ENCODE results near the gene CBFA2T2.
"Not testable (repeated sequence)": the region's sequence is repeated elsewhere in the genome, so short reads cannot be mapped to it uniquely, and the experiment has no call there.

Gene CBFA2T2

GRCh38 chr20:33553516-33553915, 63.6 kb downstream of the CBFA2T2 start:
- DNase-seq: no peak

DNA sequence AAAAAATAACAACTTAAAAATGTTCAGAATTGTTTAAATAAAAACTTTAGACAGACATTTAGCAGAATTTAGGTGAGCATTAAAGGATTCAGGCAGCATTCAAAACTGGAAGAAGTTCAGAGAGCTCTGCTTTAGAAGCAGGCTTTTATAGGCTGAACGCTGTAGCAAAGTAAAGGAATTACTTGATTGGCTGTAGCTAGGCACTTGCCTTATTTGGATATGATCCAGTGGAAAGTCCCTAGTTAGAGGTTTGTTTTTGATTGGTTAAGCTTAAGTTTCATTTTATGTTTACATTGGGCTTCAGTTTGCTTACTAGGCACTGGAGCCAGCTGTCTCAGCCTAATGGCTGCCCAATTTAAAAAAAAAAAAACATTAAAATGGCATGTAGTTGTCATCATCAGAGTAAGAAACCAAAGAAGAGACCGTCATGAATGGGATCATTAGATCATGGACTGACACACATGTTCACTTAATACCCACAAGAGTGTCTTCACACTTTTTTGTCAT, 65.1 kb downstream of the CBFA2T2 start:
- no peak for DNase-seq

DNA sequence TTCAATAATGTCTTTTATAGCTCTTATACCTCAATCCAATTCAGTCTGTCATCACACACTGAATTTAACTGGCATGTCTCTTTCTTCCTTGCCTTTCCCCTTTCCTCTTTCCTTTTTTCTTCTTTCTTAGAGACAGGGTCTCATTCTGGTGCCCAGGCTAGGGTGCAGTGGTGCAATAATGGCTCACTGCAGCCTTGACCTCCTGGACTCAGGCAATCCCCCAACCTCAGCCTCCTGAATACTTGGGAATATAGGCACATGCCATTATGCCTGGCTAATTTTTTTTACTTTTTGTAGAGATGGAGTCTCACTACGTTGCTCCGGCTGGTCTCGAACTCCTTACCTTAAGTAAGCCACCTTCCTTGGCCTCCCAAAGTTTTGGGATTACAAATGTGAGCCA, 65.9 kb downstream of the CBFA2T2 start:
- DNase-seq: no peak

GRCh38 chr20:33556246-33556645, 66.3 kb downstream of the CBFA2T2 start:
- DNase-seq: no peak

- no peak for DNase-seq
Measured at GRCh38 chr20:33558348-33559144, 68.7 kb downstream of the CBFA2T2 start.

DNA sequence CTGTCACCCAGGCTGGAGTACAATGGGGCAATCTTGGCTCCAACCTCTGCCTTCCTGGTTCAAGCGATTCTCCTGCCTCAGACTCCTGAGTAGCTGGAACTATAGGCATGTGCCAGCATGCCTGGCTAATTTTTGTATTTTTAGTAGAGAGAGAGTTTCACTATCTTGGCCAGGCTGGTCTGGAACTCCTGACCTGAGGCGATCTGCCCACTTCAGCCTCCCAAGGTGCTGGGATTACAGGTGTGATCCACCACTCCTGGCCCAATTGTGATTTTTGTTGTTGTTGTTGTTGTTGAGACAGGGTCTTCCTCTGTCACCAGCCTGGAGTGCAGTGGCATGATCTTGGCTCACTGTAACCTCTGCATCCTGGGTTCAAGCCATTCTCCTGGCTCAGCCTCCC, 69.3 kb downstream of the CBFA2T2 start:
- DNase-seq: no peak

DNA sequence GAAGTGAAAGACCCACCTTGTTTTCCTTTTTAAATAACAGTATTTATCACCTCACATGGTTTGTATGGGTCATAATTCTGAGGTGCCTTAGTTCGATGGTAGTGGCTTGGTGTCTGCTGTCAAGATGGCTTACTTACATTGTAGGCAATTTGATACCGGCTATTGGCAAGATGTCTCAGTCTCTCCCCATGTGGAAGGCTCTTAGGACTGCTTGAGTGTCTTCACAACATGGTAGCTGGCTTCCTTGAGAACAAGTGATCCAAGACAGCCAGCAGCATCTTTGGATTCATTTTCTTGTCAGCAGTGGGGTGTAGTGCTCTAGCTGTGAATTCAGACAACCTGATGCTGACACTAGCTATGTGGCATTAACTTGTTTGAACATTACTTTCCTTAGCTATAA, 70.1 kb downstream of the CBFA2T2 start:
- DNase-seq: no peak

DNA sequence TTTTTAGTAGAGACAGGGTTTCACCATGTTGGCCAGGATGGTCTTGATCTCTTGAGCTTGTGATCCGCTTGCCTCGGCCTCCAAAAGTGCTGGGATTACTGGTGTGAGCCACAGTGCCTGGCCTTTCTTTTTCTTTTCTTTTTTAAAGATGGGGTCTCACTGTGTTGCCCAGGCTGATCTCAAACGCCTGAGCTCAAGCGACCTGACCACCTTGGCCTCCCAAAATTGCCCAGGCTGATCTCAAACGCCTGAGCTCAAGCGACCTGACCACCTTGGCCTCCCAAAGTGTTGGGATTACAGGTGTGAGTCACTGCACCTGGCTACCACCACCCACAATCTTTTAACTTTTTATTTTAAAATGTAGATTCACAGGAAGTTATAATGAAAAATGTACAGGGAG, 71.2 kb downstream of the CBFA2T2 start:
- not testable (repeated sequence) for DNase-seq

- DNase-seq: peak; percentile 88
Measured at GRCh38 chr20:33561692-33562601, 72.1 kb downstream of the CBFA2T2 start.

DNA sequence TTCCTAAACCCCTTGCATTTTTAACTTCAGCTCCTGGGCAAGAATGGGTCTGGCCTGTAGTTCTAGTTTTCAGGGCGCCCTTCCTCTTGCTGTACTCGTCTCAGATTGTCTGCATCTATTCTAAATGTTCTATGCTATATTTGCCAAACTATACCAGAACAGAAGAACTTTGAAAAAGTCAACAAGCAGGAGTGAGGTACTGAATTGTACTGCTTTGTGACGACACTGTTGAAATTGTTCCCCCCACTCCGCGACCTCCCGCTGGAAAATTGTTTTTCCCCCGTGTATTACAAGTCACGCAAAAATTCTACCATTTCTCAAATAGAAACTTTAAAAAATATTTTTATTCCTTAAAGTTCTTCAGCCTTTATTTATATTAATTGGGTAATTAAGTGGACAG, 73.9 kb downstream of the CBFA2T2 start:
- no peak for DNase-seq

DNA sequence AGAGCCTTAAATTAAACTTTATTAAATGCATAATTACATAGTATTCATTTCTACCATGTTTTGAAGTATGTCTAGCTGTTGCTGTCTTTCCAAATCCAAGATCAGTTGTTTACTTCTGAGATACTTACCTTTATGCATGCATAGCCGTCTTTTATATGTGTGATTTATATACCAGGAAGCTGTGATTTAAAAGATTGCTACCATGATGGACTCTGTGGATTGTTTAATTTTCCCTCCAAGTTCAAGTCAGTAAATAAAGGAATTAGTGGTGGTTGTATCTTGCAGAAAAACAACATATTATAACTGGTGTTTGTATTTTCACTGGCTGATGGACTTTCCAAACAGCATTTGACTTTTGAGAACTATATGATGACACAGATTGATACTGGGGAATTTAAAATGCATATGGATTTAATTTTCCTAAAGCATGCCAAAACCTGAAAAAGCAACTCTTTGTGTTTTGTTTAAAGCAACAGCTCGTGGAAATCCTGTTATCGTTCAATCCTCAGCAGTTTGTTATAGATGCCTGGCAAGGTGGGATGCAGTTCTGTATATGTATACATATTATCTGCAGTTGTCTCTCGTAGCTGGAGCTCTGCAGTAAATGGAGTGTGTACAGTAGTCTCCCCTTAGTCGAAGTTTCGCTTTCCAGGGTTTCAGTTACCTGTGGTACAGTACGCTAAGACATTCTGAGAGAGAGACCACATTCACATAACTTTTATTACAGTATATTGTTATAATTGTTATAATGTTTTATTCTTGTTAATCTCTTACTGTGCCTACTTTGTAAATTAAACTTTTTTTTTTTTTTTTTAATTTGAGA, 77.1 kb downstream of the CBFA2T2 start:
- DNase-seq: no peak

DNA sequence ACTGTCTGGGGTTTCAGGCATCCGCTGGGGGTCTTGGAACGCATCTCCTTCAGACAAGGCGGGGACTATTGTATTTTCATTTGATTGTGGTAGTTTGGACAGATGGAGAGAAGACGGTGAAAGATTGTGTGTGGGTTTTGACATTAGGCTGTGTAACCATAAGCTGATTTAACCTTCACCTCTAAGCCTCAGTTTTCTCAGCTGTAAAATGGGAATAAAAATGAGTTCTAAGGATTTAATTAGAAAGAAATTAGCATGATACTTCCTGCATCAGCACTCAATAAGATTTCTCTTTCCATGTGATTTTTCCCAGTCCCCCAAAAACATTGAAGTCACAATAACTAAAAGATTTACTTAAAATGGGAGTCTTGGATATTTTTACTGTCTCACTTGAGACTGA, 78.1 kb downstream of the CBFA2T2 start:
- no peak for DNase-seq

DNA sequence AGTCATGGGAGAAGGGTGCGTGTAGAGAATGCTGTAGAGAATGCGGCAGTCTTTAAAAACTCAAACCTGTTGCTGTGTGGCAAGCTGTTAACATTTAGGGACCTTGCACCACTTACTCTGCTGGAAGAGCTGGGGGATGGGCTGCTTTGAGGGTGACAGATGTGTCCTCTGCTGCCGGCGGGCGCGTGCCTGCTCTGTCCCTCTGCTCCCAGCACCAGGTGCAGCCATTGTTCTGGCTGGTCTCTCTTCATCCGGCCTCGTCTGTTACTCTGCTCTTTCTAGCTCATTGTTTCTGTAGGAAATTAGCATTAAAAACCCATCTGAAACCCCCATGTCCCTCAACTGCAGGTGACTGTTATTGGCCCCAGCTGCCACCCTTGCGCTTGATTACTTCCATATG, 78.5 kb downstream of the CBFA2T2 start:
- DNase-seq: peak; percentile 56

- DNase-seq: peak; percentile 53
Measured at GRCh38 chr20:33568868-33569801, 79.2 kb downstream of the CBFA2T2 start.

DNA sequence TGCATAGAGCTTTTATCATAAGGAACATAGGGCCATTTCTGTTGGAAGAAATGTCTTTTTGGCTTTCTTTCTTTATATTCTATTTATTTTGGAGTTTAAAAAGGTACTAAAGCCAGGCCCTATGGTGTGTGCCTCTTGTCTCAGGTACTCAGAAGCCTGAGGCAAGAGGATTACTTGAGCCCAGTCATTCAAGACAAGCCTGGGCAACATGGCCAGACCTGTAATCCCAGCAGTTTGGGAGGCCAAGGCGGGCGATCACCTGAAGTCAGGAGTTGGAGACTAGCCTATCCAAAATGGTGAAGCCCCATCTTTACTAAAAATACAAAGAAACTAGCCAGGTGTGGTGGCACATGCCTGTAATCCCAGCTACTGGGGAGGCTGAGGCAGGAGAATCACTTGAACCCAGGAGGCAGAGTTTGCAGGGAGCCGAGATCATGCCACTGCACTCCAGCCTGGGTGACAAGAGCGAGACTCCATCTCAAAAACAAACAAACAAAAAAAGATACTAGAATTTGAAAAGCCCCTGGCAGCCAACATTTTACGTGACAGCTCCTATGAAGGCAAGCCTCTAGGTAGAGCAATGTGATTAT, 80.0 kb downstream of the CBFA2T2 start:
- no peak for DNase-seq

- no peak for DNase-seq
Measured at GRCh38 chr20:33570743-33571142, 80.8 kb downstream of the CBFA2T2 start.

DNA sequence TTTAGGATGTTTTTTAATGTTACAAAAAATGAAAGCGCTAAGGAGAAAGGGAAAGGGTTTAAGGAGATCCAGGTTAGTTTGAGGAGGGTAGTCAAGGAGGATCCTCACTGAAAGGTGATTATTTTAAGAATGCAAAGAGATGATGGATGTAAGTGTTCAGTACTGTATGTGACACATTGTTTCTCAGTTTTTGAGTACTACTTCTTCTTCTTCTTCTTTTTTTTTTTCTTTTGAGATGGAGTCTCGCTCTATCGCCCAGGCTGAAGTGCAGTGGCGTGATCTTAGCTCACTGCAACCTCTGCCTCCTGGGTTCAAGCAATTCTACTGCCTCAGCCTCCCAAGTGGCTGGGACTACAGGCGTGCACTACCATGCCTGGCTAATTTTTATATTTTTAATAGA, 83.4 kb downstream of the CBFA2T2 start:
- not testable (repeated sequence) for DNase-seq

GRCh38 chr20:33575282-33575681, 85.4 kb downstream of the CBFA2T2 start:
- no peak for DNase-seq

- DNase-seq: peak; percentile 42
Measured at GRCh38 chr20:33576432-33577125, 86.7 kb downstream of the CBFA2T2 start.

GRCh38 chr20:33578510-33578909, 88.6 kb downstream of the CBFA2T2 start:
- DNase-seq: peak; percentile 36

DNA sequence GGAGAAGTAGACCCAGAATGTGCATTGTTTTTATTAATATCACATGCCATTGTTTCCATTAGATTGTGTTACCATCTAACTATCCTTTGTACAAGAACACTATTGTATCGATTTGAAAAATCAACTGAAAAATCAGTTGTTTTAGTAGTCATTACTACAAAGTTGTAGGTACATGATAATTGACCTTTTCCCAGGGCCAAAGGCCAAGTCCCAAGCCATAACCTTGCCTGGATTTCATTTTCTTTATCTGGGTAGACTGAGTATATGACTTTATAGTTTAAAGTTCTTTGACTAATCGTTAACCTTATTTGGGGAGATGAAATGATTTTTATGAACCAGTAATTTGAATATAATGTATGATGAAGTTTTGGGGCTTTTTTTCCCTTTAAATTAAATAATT, 93.2 kb downstream of the CBFA2T2 start:
- no peak for DNase-seq

Measured in left hindlimb (tissue), 1 donor.